OCI-LY7 (cell line): Measurements from ENCODE around the gene TFCP2L1.

Source experiments
- CTCF ChIP-seq: fragments of 200-600 bp; sonication (generic); conservative IDR thresholded peaks from 2 replicates; pipeline ENCODE4 v1.5.1; 2014; ENCODE audit warnings: mild to moderate bottlenecking, antibody characterized with exemption, low read length, moderate library complexity, mixed read lengths
- EZH2phosphoT487 ChIP-seq: fragments of 200-600 bp; sonication (generic); IDR thresholded peaks from 2 replicates; pipeline ENCODE4 v1.6.1; 2018; ENCODE audit warnings: low read depth, borderline replicate concordance, mild to moderate bottlenecking, mixed run types, antibody characterized with exemption, low read length, moderate library complexity, mixed read lengths

- TF ChIP-seq CTCF: no peak
- TF ChIP-seq EZH2phosphoT487: no peak
Measured at GRCh38 chr2:121309801-121310200, 24.8 kb upstream of the TFCP2L1 start.
